IgD-negative memory B cell (primary cell): ENCODE data around the gene STAMBP. TPM values are rescaled to one million over a fixed set of nuclear protein-coding genes. Genes with fewer than 3 reads are reported as not detected.

Experiments
- H3K27ac Mint-ChIP-seq, 3 donors: one replicate each; pipeline ENCODE4 v1.8.0; 2020 to 2022; ENCODE audit warnings: mild to moderate bottlenecking in 3 of 3, mixed read lengths in 3 of 3, moderate library complexity in 1 of 3
- H3K27me3 Mint-ChIP-seq: one replicate; pipeline ENCODE4 v1.8.0; 2021; ENCODE audit warnings: mixed read lengths
- H3K36me3 Mint-ChIP-seq: one replicate; pipeline ENCODE4 v1.8.0; 2020; ENCODE audit warnings: mild to moderate bottlenecking, mixed read lengths
- H3K4me1 Mint-ChIP-seq, 3 donors: one replicate each; pipeline ENCODE4 v1.8.0; 2020 to 2022; ENCODE audit warnings: mixed read lengths in 3 of 3, mild to moderate bottlenecking in 1 of 3
- H3K4me3 Mint-ChIP-seq, 4 donors: one replicate each; pipeline ENCODE4 v1.8.0; 2020 to 2022; ENCODE audit warnings: mild to moderate bottlenecking in 4 of 4, mixed read lengths in 4 of 4, moderate library complexity in 3 of 4
- H3K9me3 Mint-ChIP-seq, 3 donors: one replicate each; pipeline ENCODE4 v1.8.0; 2020 to 2021; ENCODE audit warnings: mixed read lengths in 3 of 3, mild to moderate bottlenecking in 1 of 3
- polyA plus RNA-seq: library from polyadenylated mRNA; unstranded; fragments of 300-500 nt; fragmentation: Illumina TruSeq; gene quantifications from one replicate; pipeline ENCODE4 v1.2.3, GENCODE V29; 2021

STAMBP gene
- polyA plus RNA-seq, 1 donor from 2014 or later: 50.0 TPM

DNA sequence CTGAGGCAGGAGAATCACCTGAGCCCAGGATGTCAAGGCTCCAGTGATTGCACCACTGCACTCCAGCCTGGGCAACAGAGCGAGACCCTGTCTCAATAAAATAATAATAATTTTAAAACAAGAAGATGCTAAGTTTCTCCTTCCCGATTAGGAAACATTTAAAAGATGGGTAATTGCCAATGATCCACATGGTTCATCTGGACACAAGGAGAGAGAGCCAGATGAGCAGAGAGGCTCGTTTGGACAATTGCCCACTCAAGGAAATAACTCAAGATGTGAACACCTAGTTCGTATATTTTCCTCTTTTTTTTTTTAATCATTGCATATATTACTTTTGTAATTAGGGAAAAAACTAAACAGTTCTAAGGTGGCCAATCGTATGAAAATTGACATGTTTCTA, 60.4 kb downstream of the STAMBP start:
- H3K27me3 Mint-ChIP-seq: peaks cover 14% of the 10 kb centered on the region
- H3K27ac Mint-ChIP-seq: no peak overlapping the region
- H3K36me3 Mint-ChIP-seq: no peaks in the 10 kb centered on the region
- no peaks in the 10 kb centered on the region for H3K4me1 Mint-ChIP-seq
- H3K4me3 Mint-ChIP-seq: no peak overlapping the region
- H3K9me3 Mint-ChIP-seq: no peaks in the 10 kb centered on the region

DNA sequence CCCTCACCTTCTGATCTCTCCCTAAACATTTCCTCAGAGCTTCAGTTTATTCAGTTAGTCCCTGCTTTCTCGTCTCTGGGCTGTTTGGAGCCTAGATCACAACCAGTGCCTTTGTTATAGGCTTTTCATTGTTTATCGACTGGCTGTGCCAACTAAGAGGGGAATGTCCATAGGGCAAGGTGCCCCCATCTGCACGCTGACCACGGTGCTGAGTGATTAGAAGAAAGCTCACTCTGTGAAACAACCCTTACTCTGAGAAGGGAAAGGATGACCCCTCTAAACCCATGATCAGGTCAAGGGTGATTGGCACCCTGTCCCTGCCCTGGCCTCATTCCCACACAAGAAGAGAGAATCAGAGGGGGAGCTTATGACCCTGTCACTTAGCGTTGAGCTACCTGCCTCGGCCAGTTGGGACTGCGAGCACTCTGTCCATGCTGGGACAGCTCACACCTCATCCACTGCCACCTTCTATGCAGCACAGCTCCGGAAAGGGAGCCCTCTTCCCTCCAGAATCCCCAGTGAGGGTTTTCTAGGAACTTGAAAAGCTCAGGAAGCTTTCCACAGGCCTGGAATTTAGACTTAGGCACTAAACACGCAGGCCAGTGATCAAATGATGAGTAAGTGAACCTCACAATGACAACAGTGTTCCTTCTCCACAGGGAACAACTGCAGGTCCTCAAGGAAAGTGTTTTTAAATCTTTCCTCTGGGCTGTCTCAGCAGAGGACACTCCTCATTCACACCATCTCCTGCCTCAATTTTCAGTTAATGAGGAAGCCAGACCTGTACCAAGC, 61.7 kb downstream of the STAMBP start:
- Mint-ChIP-seq H3K4me1 (no peaks in the 10 kb centered on the region), H3K27ac (no peak overlapping the region), H3K36me3 (no peaks in the 10 kb centered on the region), H3K4me3 (no peak overlapping the region), H3K27me3 (peaks cover 14% of the 10 kb centered on the region), H3K9me3 (no peaks in the 10 kb centered on the region)

- no peaks in the 10 kb centered on the region for H3K9me3 Mint-ChIP-seq
- H3K4me3 Mint-ChIP-seq: no peak overlapping the region
- peaks cover 7% of the 10 kb centered on the region for H3K27me3 Mint-ChIP-seq
- H3K4me1 Mint-ChIP-seq: peaks cover 0 to 2% (median 0%) of the 10 kb centered on the region in 3 donors
- no peaks in the 10 kb centered on the region for H3K36me3 Mint-ChIP-seq
- no peak overlapping the region for H3K27ac Mint-ChIP-seq
These were observed 62.6 kb downstream of the STAMBP start for GRCh38 chr2:73891276-73891901.

GRCh38 chr2:73892631-73893329, 64.0 kb downstream of the STAMBP start, which contains the start of gene ACTG2:
Gene ACTG2, plus strand, starts transcription at chr2:73893008. Its CDS starts 8,304 bp downstream, at chr2:73901312.
- no peak within 1 kb of the TSS for H3K27ac Mint-ChIP-seq

GRCh38 chr2:73893764-73894474, 65.2 kb downstream of the STAMBP start:
- Mint-ChIP-seq H3K27me3 (peaks cover 4% of the 10 kb centered on the region), H3K9me3 (no peaks in the 10 kb centered on the region), H3K36me3 (no peaks in the 10 kb centered on the region), H3K4me3 (no peak overlapping the region), H3K4me1 (peaks cover 0 to 2% (median 1%) of the 10 kb centered on the region in 3 donors), H3K27ac (no peak overlapping the region)

More at GRCh38 chr2:73892631-73893329, 64.0 kb downstream of the STAMBP start, which contains the start of gene ACTG2:
- Mint-ChIP-seq H3K9me3 (no peaks in the 10 kb centered on the region), H3K27me3 (peaks cover 2% of the 10 kb centered on the region), H3K4me3 (no peak within 1 kb of the TSS), H3K4me1 (peaks cover 0 to 2% (median 1%) of the 10 kb centered on the region in 3 donors), H3K36me3 (no peaks in the 10 kb centered on the region)

GRCh38 chr2:73894475-73894850, 65.7 kb downstream of the STAMBP start:
- Mint-ChIP-seq H3K27ac (no peak overlapping the region), H3K9me3 (no peaks in the 10 kb centered on the region), H3K36me3 (no peaks in the 10 kb centered on the region), H3K27me3 (peaks cover 4% of the 10 kb centered on the region), H3K4me1 (peaks cover 0 to 2% (median 1%) of the 10 kb centered on the region in 3 donors), H3K4me3 (no peak overlapping the region)

- Mint-ChIP-seq H3K4me1 (peaks cover 0 to 2% (median 1%) of the 10 kb centered on the region in 3 donors), H3K27me3 (peaks cover 4% of the 10 kb centered on the region), H3K27ac (no peak overlapping the region), H3K4me3 (no peak overlapping the region), H3K9me3 (no peaks in the 10 kb centered on the region), H3K36me3 (no peaks in the 10 kb centered on the region)
These were observed 66.1 kb downstream of the STAMBP start for GRCh38 chr2:73894877-73895276.

DNA sequence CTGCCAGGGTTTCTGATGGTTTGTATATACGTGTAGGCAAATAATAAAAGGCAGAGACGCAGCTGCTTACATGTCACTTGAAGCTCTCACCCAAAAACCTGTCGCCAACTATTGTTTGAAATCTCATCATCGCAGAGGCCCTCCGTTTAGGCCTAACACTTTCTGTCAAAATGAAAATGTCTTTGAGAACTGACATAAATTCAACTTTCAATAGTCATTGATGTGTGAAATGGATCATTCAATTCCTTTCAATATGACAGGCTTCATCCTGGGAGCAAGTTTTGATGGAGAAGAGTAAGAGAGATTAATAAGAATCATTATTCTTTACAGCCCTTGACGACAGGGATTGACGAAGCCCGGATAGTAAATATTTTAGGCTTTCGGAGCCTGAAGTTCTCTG, 66.7 kb downstream of the STAMBP start:
- Mint-ChIP-seq H3K36me3 (no peaks in the 10 kb centered on the region), H3K27ac (peak overlapping the region in 1 of 3 donors; percentile 57), H3K4me1 (peaks cover 0 to 2% (median 1%) of the 10 kb centered on the region in 3 donors), H3K27me3 (peaks cover 7% of the 10 kb centered on the region), H3K9me3 (no peaks in the 10 kb centered on the region), H3K4me3 (no peak overlapping the region)

DNA sequence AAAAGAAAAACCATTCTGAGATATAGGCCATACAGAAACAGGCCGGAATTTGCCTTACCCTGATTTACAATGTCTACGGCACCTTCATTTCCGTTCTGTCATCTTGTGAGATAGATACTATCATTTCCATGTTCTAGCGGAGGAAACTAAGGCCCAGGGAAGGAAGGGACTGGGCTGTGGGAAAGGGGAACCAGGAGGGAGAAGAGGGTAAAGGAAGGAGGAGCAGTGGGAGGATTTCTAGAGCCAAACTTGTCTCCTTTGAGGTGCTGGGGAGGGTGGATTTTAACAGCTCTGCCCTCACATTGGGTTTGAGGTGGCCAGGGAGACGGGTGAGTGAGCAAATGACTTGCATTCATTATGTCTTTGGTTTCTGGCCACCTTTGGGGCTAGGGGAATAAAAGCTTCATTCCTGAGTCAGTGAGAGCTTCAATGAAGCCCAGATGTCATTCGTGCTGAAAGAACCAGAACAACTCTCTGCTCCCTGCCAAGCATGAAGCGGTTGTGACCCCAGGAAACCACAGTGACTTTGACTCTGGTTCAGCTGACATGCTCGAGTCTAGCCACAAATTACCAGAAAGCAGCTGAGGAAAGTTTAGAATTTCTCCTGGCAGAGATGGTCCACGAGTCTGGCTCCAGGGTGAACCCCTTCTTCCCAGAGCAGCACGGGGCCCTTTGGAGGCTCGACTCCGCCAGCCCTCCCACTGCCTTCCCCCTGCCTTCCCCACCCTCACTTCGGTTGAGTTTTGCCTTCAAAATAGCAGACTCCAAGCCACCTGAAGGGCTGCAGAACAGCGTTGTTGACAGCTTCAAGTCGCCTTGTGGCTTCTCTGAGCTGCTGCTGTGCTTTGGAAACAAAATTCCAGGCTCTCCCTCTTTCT, 67.8 kb downstream of the STAMBP start:
- Mint-ChIP-seq H3K4me1 (peaks cover 0 to 2% (median 1%) of the 10 kb centered on the region in 3 donors), H3K27me3 (peaks cover 6% of the 10 kb centered on the region), H3K27ac (peak overlapping the region in 1 of 3 donors; percentile 59), H3K4me3 (peak overlapping the region in 1 of 4 donors; percentile 74), H3K36me3 (no peaks in the 10 kb centered on the region), H3K9me3 (no peaks in the 10 kb centered on the region)

GRCh38 chr2:73897240-73897583, 68.5 kb downstream of the STAMBP start:
- Mint-ChIP-seq H3K4me3 (no peak overlapping the region), H3K4me1 (peaks cover 0 to 2% (median 1%) of the 10 kb centered on the region in 3 donors), H3K36me3 (no peaks in the 10 kb centered on the region), H3K9me3 (no peaks in the 10 kb centered on the region), H3K27me3 (peaks cover 5% of the 10 kb centered on the region), H3K27ac (peak overlapping the region in 1 of 3 donors; percentile 65)

GRCh38 chr2:73897934-73898333, 69.2 kb downstream of the STAMBP start:
- H3K4me3 Mint-ChIP-seq: no peak overlapping the region
- H3K4me1 Mint-ChIP-seq: peaks cover 0 to 2% (median 1%) of the 10 kb centered on the region in 3 donors
- peaks cover 5% of the 10 kb centered on the region for H3K27me3 Mint-ChIP-seq
- no peaks in the 10 kb centered on the region for H3K36me3 Mint-ChIP-seq
- H3K9me3 Mint-ChIP-seq: no peaks in the 10 kb centered on the region
- peak overlapping the region in 1 of 3 donors; percentile 65 for H3K27ac Mint-ChIP-seq

- peaks cover 5% of the 10 kb centered on the region for H3K27me3 Mint-ChIP-seq
- no peaks in the 10 kb centered on the region for H3K36me3 Mint-ChIP-seq
- peaks cover 0 to 2% (median 1%) of the 10 kb centered on the region in 3 donors for H3K4me1 Mint-ChIP-seq
- H3K4me3 Mint-ChIP-seq: no peak overlapping the region
- no peaks in the 10 kb centered on the region for H3K9me3 Mint-ChIP-seq
- H3K27ac Mint-ChIP-seq: no peak overlapping the region
These were observed 71.1 kb downstream of the STAMBP start for GRCh38 chr2:73899801-73900336.

GRCh38 chr2:73901143-73901542, 72.4 kb downstream of the STAMBP start:
- Mint-ChIP-seq H3K4me3 (no peak overlapping the region), H3K4me1 (peaks cover 0 to 2% (median 1%) of the 10 kb centered on the region in 3 donors), H3K27ac (no peak overlapping the region), H3K9me3 (no peaks in the 10 kb centered on the region), H3K27me3 (peaks cover 5% of the 10 kb centered on the region), H3K36me3 (no peaks in the 10 kb centered on the region)

DNA sequence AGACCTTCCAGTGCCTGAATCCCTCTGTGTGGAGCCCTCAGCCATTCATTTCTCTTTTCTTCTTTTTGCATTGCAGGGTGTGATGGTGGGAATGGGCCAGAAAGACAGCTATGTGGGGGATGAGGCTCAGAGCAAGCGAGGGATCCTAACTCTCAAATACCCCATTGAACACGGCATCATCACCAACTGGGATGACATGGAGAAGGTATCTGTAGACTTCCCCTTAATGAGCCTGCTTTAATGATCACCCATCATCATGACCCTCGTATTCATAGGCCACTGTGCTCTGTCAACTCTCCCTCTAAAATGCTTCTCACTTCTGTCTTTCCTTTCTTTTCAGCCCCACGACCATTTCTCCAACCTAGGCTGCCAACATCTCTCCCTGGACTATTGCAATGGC, 73.5 kb downstream of the STAMBP start:
- no peaks in the 10 kb centered on the region for H3K4me1 Mint-ChIP-seq
- no peaks in the 10 kb centered on the region for H3K9me3 Mint-ChIP-seq
- H3K27me3 Mint-ChIP-seq: peaks cover 5% of the 10 kb centered on the region
- no peak overlapping the region for H3K4me3 Mint-ChIP-seq
- no peaks in the 10 kb centered on the region for H3K36me3 Mint-ChIP-seq
- H3K27ac Mint-ChIP-seq: no peak overlapping the region
